ENCODE results near the gene DNAJB4.

DNAJB4 gene

GRCh38 chr1:78045926-78046778 lies 41.4 kb downstream of the DNAJB4 start, which contains the start of gene GIPC2:
TSS of gene GIPC2 (plus strand) at chr1:78045966. CDS start at chr1:78046095, 129 bp downstream.
- DNase-seq (ENCODE audit: insufficient read length, low spot score): no peak
- TF ChIP-seq, protein P1, sequence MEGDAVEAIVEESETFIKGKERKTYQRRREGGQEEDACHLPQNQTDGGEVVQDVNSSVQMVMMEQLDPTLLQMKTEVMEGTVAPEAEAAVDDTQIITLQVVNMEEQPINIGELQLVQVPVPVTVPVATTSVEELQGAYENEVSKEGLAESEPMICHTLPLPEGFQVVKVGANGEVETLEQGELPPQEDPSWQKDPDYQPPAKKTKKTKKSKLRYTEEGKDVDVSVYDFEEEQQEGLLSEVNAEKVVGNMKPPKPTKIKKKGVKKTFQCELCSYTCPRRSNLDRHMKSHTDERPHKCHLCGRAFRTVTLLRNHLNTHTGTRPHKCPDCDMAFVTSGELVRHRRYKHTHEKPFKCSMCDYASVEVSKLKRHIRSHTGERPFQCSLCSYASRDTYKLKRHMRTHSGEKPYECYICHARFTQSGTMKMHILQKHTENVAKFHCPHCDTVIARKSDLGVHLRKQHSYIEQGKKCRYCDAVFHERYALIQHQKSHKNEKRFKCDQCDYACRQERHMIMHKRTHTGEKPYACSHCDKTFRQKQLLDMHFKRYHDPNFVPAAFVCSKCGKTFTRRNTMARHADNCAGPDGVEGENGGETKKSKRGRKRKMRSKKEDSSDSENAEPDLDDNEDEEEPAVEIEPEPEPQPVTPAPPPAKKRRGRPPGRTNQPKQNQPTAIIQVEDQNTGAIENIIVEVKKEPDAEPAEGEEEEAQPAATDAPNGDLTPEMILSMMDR (IDR thresholded peaks at IDR 0.05; ENCODE audit: insufficient read depth, missing control alignments): no peak
- FAIRE-seq: no peak

GRCh38 chr1:78047106-78047505 lies 42.4 kb downstream of the DNAJB4 start:
- FAIRE-seq (no peak), DNase-seq (ENCODE audit: insufficient read length, low spot score) (no peak)
- TF ChIP-seq, protein P1 (IDR thresholded peaks at IDR 0.05; ENCODE audit: insufficient read depth, missing control alignments): no peak

GRCh38 chr1:78047631-78048030 lies 42.9 kb downstream of the DNAJB4 start:
- DNase-seq (ENCODE audit: insufficient read length, low spot score): no peak
- TF ChIP-seq, protein P1 (IDR thresholded peaks at IDR 0.05; ENCODE audit: insufficient read depth, missing control alignments): no peak
- FAIRE-seq: no peak

DNA sequence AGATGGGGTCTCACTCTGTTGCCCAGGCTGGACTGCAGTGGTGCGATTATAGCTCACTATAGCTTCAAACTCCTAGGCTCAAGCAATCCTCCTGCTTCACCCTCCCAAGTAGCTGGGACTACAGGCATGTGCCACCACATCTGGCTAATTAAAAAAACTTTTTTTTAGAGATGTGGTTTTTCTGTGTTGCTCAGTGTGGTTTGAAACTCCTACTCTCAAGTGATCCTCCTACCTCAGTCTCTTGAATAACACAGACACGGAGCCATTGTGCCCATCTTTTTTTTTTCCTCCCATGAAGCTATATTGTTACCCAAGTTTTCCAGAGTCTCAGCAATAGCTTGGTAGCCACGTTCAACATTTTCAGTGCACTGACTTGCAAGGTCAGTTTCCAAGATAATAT lies 43.7 kb downstream of the DNAJB4 start:
- DNase-seq (ENCODE audit: insufficient read length, low spot score): no peak
- TF ChIP-seq, protein P1 (IDR thresholded peaks at IDR 0.05; ENCODE audit: insufficient read depth, missing control alignments): no peak
- FAIRE-seq: no peak

DNA sequence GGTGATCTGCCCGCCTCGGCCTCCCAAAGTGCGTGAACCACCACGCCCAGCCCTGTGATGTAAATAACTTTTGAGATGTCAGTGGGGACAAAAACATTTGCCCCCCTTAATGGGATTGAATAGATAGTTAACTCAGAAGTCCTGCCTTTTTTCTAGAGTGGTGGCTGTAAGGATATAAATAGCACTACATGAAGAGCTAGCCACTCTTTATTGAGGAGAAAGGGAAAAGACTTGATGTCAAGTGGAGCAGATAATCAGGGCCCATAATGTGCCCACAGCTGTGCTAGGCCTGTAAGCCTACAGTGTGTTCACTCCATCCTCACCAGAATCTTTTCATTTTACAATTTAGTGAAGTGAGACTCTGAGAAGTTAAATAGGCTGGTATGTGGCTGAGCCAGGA lies 44.7 kb downstream of the DNAJB4 start:
- FAIRE-seq (no peak), DNase-seq (ENCODE audit: insufficient read length, low spot score) (no peak)
- TF ChIP-seq, protein P1 (IDR thresholded peaks at IDR 0.05; ENCODE audit: insufficient read depth, missing control alignments): no peak

DNA sequence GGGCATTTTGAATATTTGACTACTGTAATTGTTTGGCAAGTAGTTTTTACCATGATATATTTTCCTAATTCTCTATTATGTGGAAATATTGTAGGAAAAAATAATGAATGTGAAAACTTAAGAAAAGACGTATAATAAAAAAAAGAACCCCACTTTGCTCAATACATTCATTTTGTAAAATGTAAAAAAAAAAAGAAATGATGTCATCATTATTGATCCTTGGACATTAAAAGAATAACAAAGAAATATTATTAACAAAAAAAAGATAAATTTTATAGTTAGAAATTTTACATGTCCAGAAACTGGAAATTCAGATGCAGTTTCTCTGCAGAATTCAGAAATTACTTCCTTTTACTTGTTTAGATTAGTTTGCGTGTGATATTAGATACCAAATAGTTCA lies 46.3 kb downstream of the DNAJB4 start:
- TF ChIP-seq, protein P1 (IDR thresholded peaks at IDR 0.05; ENCODE audit: insufficient read depth, missing control alignments): no peak
- DNase-seq (ENCODE audit: insufficient read length, low spot score): no peak
- no peak for FAIRE-seq

Data from D721Med (cell line).